HG03280 (cell line): ENCODE results near the gene KDM3B.
A peak's percentile ranks its signal among the peaks of the same experiment; 100 is the strongest.
"Not testable (repeated sequence)": the region's sequence is repeated elsewhere in the genome, so short reads cannot be mapped to it uniquely, and the experiment has no call there.

Experiments used
- ATAC-seq: cut with Tn5 transposase; IDR thresholded peaks from one replicate; pipeline ENCODE4 v1.9.1; 2021; ENCODE audit warnings: mild to moderate bottlenecking, moderate library complexity; ENCODE audit not compliant: unreplicated experiment

KDM3B gene

GRCh38 chr5:138352071-138352721, at the start of gene KDM3B:
KDM3B (plus strand) TSS chr5:138352685; CDS start chr5:138352796, 111 bp downstream.
- peak; percentile 69 for ATAC-seq

GRCh38 chr5:138303372-138303771, 49.1 kb upstream of the KDM3B start:
- no peak for ATAC-seq

GRCh38 chr5:138305797-138306196, 46.7 kb upstream of the KDM3B start:
- ATAC-seq, result no peak

GRCh38 chr5:138315751-138316278, 36.7 kb upstream of the KDM3B start:
- ATAC-seq, result no peak

GRCh38 chr5:138316355-138316754, 36.1 kb upstream of the KDM3B start:
- no peak for ATAC-seq

GRCh38 chr5:138318211-138318610, 34.3 kb upstream of the KDM3B start:
- not testable (repeated sequence) for ATAC-seq

GRCh38 chr5:138330813-138331448, 21.6 kb upstream of the KDM3B start:
- no peak for ATAC-seq

GRCh38 chr5:138331449-138332368, 20.8 kb upstream of the KDM3B start, which contains the start of gene CDC25C:
CDC25C (minus strand) TSS chr5:138331804; CDS start chr5:138331180, 624 bp downstream.
- peak; percentile 99 for ATAC-seq

- no peak for ATAC-seq
Measured at GRCh38 chr5:138334867-138335447, 17.5 kb upstream of the KDM3B start.

GRCh38 chr5:138336952-138337684, 15.4 kb upstream of the KDM3B start:
- ATAC-seq, result peak; percentile 23

- ATAC-seq, result peak; percentile 84
Measured at GRCh38 chr5:138337685-138338410, 14.6 kb upstream of the KDM3B start, which contains the start of gene FAM53C. FAM53C (plus strand) TSS chr5:138338266; CDS start chr5:138341336, 3,070 bp downstream.

GRCh38 chr5:138338411-138339090, 13.9 kb upstream of the KDM3B start:
- peak; percentile 2 for ATAC-seq

GRCh38 chr5:138339091-138339456, 13.4 kb upstream of the KDM3B start:
- no peak for ATAC-seq

- ATAC-seq, result no peak
Measured at GRCh38 chr5:138339464-138339863, 13.0 kb upstream of the KDM3B start.

GRCh38 chr5:138340008-138340407, 12.5 kb upstream of the KDM3B start:
- ATAC-seq, result no peak

GRCh38 chr5:138344887-138345622, 7.4 kb upstream of the KDM3B start:
- no peak for ATAC-seq

GRCh38 chr5:138346889-138347288, 5.6 kb upstream of the KDM3B start:
- ATAC-seq, result no peak
